Measurements from ENCODE around the gene C22orf23.

The C22orf23 gene

GRCh38 chr22:37953437-37954179 is at the start of gene C22orf23, which contains the start of gene POLR2F:
Gene C22orf23, minus strand, starts transcription at chr22:37953601. Its CDS starts 452 bp downstream, at chr22:37953149.
Gene POLR2F, plus strand, starts transcription at chr22:37953699. Its CDS starts 89 bp downstream, at chr22:37953788.
- DNase-seq (ENCODE audit: low read depth in 3 of 3, low spot score in 1 of 3) = peak; percentile 92 to 96 (median 93)

- no peak for DNase-seq (ENCODE audit: low read depth in 3 of 3, low spot score in 1 of 3)
Measured at GRCh38 chr22:37999640-38000272, 46.4 kb upstream of the C22orf23 start.

DNA sequence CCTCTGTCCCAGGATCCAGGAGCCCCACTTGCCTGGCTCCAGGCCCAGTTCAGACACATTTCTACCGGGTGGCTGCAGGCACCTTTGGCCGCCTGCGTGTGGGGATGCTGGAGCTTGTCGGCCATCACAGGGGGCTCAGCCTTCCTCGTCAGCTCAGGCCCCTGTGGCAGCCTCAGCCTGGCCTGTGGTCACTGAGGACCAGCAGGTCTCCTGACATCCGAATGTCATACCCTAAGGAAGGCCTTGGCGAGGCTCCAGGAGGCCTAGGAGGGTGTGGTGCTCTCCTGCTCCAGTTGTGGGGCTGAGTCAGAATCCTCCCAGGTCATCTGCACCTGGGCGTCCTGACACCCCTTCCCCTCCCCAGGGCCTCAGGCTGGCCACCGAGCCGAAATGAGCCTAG is 45.8 kb upstream of the C22orf23 start:
- DNase-seq (ENCODE audit: low read depth in 3 of 3, low spot score in 1 of 3) = no peak

DNA sequence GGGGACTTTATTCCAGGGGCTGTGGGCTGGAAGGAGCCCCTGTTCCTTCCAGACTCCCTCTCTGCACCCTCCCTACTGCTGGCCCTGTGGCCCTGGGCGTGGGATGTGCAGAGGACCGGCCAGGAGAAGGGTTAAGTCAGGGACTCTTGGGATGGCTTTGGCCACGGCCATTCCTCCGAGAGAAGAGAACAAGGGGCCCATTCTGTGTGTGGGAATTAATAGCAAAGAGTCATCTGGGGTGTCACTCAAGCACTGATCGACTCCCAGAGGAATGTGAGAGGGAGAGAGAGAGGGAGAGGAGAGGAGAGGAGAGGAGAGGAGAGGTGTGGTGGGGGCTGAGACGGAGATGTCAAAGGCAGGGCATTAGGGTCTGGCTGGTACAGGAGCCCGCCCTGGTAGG is 45.1 kb upstream of the C22orf23 start:
- no peak for DNase-seq (ENCODE audit: low read depth in 3 of 3, low spot score in 1 of 3)

- no peak for DNase-seq (ENCODE audit: low read depth in 3 of 3, low spot score in 1 of 3)
Measured at GRCh38 chr22:37996515-37997246, 43.3 kb upstream of the C22orf23 start.

DNA sequence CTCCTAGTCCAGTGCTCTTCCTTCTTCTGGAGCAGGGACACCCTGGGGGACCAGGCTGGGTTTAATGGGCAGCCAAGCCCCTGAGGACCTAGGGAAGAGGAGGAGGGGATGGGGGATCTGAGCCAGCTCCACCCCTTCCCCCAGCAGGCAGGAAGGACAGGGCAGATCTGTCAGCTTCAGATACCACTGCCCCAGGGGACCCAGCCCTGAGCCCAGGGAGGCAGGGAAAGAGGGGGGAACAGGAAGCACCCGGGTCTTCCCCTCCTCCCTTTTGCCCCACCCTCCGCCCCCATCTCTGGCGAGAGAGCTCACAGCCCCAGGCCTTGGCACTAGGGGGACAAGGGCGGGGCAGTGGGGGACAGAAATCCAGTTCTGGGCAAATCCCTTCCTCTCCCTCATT is 42.7 kb upstream of the C22orf23 start:
- no peak for DNase-seq (ENCODE audit: low read depth in 3 of 3, low spot score in 1 of 3)

- DNase-seq (ENCODE audit: low read depth in 3 of 3, low spot score in 1 of 3) = no peak
Measured at GRCh38 chr22:37995460-37995859, 42.1 kb upstream of the C22orf23 start.

GRCh38 chr22:37994982-37995381 is 41.6 kb upstream of the C22orf23 start:
- no peak for DNase-seq (ENCODE audit: low read depth in 3 of 3, low spot score in 1 of 3)

DNA sequence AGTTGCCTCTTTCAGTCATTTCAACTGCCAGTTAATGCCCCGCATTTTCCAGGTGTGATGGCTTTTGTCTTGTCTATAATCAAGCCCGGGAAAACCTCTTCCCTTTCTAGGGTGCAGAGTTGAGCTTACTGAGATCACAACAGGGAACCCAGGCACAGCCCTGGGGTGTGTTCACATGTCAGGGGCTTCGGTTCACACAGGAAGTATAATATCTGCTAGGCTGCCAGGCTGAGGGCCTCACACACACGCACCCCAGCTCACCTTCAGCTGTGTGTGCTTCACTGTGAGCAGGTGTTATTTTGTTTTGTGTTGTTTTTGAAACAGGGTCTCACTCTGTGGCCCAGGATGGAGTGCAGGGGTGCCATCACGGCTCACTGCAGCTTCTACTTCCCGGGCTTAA is 40.6 kb upstream of the C22orf23 start:
- DNase-seq (ENCODE audit: low read depth in 3 of 3, low spot score in 1 of 3) = no peak

- no peak for DNase-seq (ENCODE audit: low read depth in 3 of 3, low spot score in 1 of 3)
Measured at GRCh38 chr22:37991731-37992442, 38.5 kb upstream of the C22orf23 start.

GRCh38 chr22:37990862-37991261 is 37.5 kb upstream of the C22orf23 start:
- DNase-seq (ENCODE audit: low read depth in 3 of 3, low spot score in 1 of 3) = no peak

DNA sequence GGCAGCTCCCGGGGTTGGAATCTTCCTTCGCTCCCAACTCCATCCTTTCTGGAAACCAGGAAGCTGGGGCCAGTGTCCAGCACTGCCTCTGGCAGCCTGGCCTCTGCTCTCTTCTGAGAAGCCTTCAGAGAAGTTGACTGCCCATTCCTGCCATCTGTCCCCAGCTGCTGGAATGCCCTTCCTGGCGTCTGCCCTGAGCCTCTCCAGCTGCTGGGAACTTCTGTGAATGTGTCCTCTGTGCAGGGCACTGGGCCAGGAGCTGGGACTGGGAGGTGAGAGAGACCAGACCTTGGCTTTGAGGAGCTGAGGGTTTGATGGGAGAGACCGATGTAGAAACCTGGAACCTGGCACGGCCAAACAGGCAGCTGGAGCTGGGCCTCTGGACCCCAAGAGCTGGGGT is 36.9 kb upstream of the C22orf23 start:
- no peak for DNase-seq (ENCODE audit: low read depth in 3 of 3, low spot score in 1 of 3)

GRCh38 chr22:37989146-37990045 is 36.0 kb upstream of the C22orf23 start:
- DNase-seq (ENCODE audit: low read depth in 3 of 3, low spot score in 1 of 3) = no peak

DNA sequence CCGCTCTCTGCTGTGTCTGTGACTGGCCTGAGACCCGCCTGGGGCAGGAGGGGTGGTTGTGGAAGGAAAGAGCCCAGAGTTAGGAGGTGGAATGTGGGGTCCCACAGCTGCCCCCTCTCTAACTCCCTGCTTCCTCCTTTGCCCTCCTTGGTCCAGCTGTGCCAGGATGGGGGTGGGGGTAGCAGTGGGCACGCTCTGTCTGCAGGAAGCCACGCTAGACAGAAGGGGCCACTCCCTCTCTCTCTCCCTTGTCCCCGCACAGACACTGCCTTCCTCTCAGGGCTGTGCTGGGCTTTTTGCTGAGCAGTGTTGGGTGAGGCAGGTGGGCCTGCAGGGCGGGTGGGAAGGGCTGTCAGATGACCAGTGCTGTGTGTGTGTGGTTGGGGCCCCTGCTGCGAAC is 33.0 kb upstream of the C22orf23 start:
- DNase-seq (ENCODE audit: low read depth in 3 of 3, low spot score in 1 of 3) = no peak

DNA sequence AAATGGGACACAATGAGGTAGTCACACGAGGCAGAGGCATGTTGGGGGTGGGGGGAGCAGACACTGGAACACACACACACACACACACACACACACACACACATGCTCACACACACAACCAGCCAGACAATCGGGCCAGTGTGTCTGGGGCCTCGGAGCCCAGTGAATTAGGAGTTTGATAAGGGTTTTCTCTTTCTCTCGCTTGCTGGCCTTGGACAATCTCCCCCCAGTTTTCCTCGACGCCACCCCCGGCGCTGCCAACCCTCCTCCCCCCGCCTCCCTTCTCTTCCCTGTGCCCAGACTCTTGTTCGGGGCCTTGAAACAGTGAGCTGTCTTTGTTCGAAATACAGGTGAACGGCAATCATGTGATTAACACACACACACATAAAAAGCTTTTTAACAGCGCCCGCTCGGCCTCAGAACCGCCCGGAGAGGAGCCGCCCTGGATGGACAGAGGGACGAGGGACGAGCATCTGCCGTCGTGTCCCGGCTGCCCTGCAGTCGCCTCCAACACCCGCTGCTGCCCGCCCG is 32.4 kb upstream of the C22orf23 start:
- DNase-seq (ENCODE audit: low read depth in 3 of 3, low spot score in 1 of 3) = no peak

DNA sequence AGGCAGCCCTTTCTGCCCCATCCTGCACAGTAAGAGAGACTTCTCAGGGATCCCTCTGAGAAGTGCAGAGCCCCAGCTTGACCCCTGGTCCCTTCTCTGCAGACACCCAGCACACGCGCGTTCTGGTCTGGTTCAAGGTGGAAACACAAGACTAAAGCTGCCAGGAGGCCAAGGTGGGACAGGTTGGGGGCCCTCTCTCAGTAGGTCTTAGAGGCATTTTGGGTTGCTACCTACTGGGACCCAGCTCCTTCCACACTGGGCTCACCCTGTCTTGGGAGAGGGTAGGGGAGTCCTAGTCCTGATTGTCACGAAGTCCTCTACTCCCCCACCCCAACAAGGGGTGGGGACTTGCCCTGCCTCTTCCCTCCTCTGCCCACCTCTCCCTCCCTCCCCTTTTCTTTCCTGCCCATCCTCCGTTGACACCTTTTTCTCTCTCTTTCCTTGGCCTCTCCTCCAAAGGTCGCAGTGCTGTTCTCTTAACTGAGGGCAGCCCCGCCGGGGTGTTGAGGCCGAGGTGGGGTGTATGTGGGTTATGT is 31.7 kb upstream of the C22orf23 start:
- no peak for DNase-seq (ENCODE audit: low read depth in 3 of 3, low spot score in 1 of 3)

- no peak for DNase-seq (ENCODE audit: low read depth in 3 of 3, low spot score in 1 of 3)
Measured at GRCh38 chr22:37983860-37984791, 30.7 kb upstream of the C22orf23 start, which contains the start of gene SOX10. Gene SOX10, minus strand, starts transcription at chr22:37984555. Its CDS starts 771 bp downstream, at chr22:37983784.

All from stimulated activated CD4-positive, alpha-beta T cell treated with anti-CD3 and anti-CD28 coated beads, TNF-alpha, amount 100 ng/mL, for 1 hour (primary cell).